HEK293 (cell line): ENCODE measurements around the gene DOP1B.

Experiments used
- CTCF ChIA-PET: fragments of 350-600 bp; formaldehyde crosslinking; extraction: SDS; loops from one replicate; lab custom pipeline; 2021; ENCODE audit warnings: antibody characterized with exemption; lab: Yijun Ruan, JAX
- POLR2A ChIA-PET: fragments of 300-600 bp; formaldehyde crosslinking; extraction: SDS; loops from one replicate; lab custom pipeline; 2020; ENCODE audit warnings: antibody characterized with exemption, inconsistent platforms; lab: Yijun Ruan, JAX
- H3K27ac ChIP-seq: fragments of 200-500 bp; sonication (Bioruptor generic); 2 replicates; pipeline ENCODE4 v1.5.1; 2014; ENCODE audit warnings: low read depth, low read length, control low read depth, inconsistent platforms; ENCODE audit errors: extremely low read depth
- H3K36me3 ChIP-seq, 2 experiments: fragments of 200-500 bp in 1 of 2; sonication (Bioruptor generic) in 1 of 2; 1 replicate in 1 of 2; 2 replicates in 1 of 2; pipeline ENCODE4 v1.5.1; 2014 to 2017; ENCODE audit warnings: inconsistent platforms in 2 of 2, low read length in 2 of 2; ENCODE audit not compliant: control insufficient read depth in 2 of 2, insufficient read depth in 1 of 2
- H3K4me1 ChIP-seq: fragments of 200-500 bp; sonication (Bioruptor generic); 2 replicates; pipeline ENCODE4 v1.5.1; 2014; ENCODE audit warnings: mild to moderate bottlenecking, low read length, inconsistent platforms; ENCODE audit not compliant: control insufficient read depth, insufficient read depth
- H3K4me3 ChIP-seq: 2 replicates; pipeline ENCODE4 v1.5.1; 2011; ENCODE audit warnings: low read depth, mild to moderate bottlenecking, control low read depth, low read length, moderate library complexity
- H3K9me3 ChIP-seq: fragments of 200-500 bp; sonication (Bioruptor generic); 2 replicates; pipeline ENCODE4 v1.5.1; 2014; ENCODE audit warnings: low read depth, low read length, inconsistent platforms; ENCODE audit not compliant: control insufficient read depth, insufficient read depth
- EGR2 ChIP-seq: fragments of 450-650 bp; formaldehyde crosslinking; IDR thresholded peaks from 2 replicates; pipeline ENCODE4 v1.5.1; 2016; ENCODE audit warnings: low read depth, missing biosample characterization, missing genetic modification characterization
- GLI2 ChIP-seq: fragments of 450-650 bp; formaldehyde crosslinking; IDR thresholded peaks from 2 replicates; pipeline ENCODE4; 2017; ENCODE audit warnings: missing biosample characterization, missing genetic modification characterization, low read depth, borderline replicate concordance
- KLF1 ChIP-seq: fragments of 450-650 bp; formaldehyde crosslinking; IDR thresholded peaks from 2 replicates; pipeline ENCODE4 v1.5.1; 2016; ENCODE audit warnings: missing biosample characterization, missing genetic modification characterization
- KLF16 ChIP-seq: fragments of 450-650 bp; formaldehyde crosslinking; IDR thresholded peaks from 2 replicates; pipeline ENCODE4 v1.5.1; 2017; ENCODE audit warnings: missing biosample characterization, missing genetic modification characterization
- MZF1 ChIP-seq: fragments of 450-650 bp; formaldehyde crosslinking; IDR thresholded peaks from 2 replicates; pipeline ENCODE4 v1.5.1; 2017; ENCODE audit warnings: missing biosample characterization, missing genetic modification characterization, borderline replicate concordance
- SALL2 ChIP-seq: fragments of 450-650 bp; formaldehyde crosslinking; IDR thresholded peaks from 2 replicates; pipeline ENCODE4 v1.5.0; 2017; ENCODE audit warnings: missing biosample characterization, mild to moderate bottlenecking, missing genetic modification characterization, borderline replicate concordance
- ZFHX2 ChIP-seq: fragments of 450-650 bp; formaldehyde crosslinking; conservative IDR thresholded peaks from 2 replicates; pipeline ENCODE4 v1.5.1; 2016; ENCODE audit warnings: missing biosample characterization, missing genetic modification characterization
- ZNF10 ChIP-seq: fragments of 450-650 bp; formaldehyde crosslinking; IDR thresholded peaks from 2 replicates; pipeline ENCODE4 v1.5.1; 2017; ENCODE audit warnings: missing biosample characterization, missing genetic modification characterization
- ZNF16 ChIP-seq: fragments of 450-650 bp; formaldehyde crosslinking; IDR thresholded peaks from 2 replicates; pipeline ENCODE4 v1.5.1; 2016; ENCODE audit warnings: low read depth, missing biosample characterization, missing genetic modification characterization
- ZNF2 ChIP-seq: fragments of 450-650 bp; formaldehyde crosslinking; IDR thresholded peaks from 2 replicates; pipeline ENCODE4 v1.5.1; 2016; ENCODE audit warnings: missing biosample characterization, missing genetic modification characterization
- ZNF202 ChIP-seq: fragments of 450-650 bp; formaldehyde crosslinking; IDR thresholded peaks from 2 replicates; pipeline ENCODE4 v1.5.1; 2016; ENCODE audit warnings: missing biosample characterization, missing genetic modification characterization, borderline replicate concordance
- ZNF214 ChIP-seq: fragments of 450-650 bp; formaldehyde crosslinking; IDR thresholded peaks from 2 replicates; pipeline ENCODE4 v1.5.1; 2017; ENCODE audit warnings: missing biosample characterization, mild to moderate bottlenecking, missing genetic modification characterization, borderline replicate concordance
- ZNF239 ChIP-seq: fragments of 450-650 bp; formaldehyde crosslinking; IDR thresholded peaks from 2 replicates; pipeline ENCODE4 v1.5.1; 2016; ENCODE audit warnings: missing biosample characterization, missing genetic modification characterization
- ZNF248 ChIP-seq: fragments of 450-650 bp; formaldehyde crosslinking; IDR thresholded peaks from 2 replicates; pipeline ENCODE4 v1.5.1; 2017; ENCODE audit warnings: missing biosample characterization, missing genetic modification characterization
- ZNF37A ChIP-seq: fragments of 450-650 bp; IDR thresholded peaks from 2 replicates; pipeline ENCODE4 v1.5.1; 2018; ENCODE audit warnings: missing biosample characterization, missing genetic modification characterization
- ZNF510 ChIP-seq: fragments of 450-650 bp; formaldehyde crosslinking; IDR thresholded peaks from 2 replicates; pipeline ENCODE4 v1.5.1; 2018; ENCODE audit warnings: mild to moderate bottlenecking, missing genetic modification characterization, missing biosample characterization; ENCODE audit not compliant: insufficient replicate concordance
- ZNF530 ChIP-seq: fragments of 450-650 bp; formaldehyde crosslinking; IDR thresholded peaks from 2 replicates; pipeline ENCODE4 v1.5.1; 2016; ENCODE audit warnings: low read depth, missing biosample characterization, missing genetic modification characterization
- ZNF600 ChIP-seq: fragments of 450-650 bp; formaldehyde crosslinking; IDR thresholded peaks from 2 replicates; pipeline ENCODE4 v1.5.1; 2016; ENCODE audit warnings: missing biosample characterization, missing genetic modification characterization
- ZNF623 ChIP-seq: fragments of 450-650 bp; formaldehyde crosslinking; IDR thresholded peaks from 2 replicates; pipeline ENCODE4 v1.5.1; 2016; ENCODE audit warnings: missing biosample characterization, missing genetic modification characterization
- ZSCAN16 ChIP-seq: fragments of 450-650 bp; formaldehyde crosslinking; IDR thresholded peaks from 2 replicates; pipeline ENCODE4 v1.5.1; 2016; ENCODE audit warnings: missing biosample characterization, missing genetic modification characterization
- ZSCAN30 ChIP-seq: fragments of 450-650 bp; IDR thresholded peaks from 2 replicates; pipeline ENCODE4 v1.5.1; 2018; ENCODE audit warnings: missing biosample characterization, mild to moderate bottlenecking, missing genetic modification characterization, moderate library complexity
- TF ChIP-seq, protein P1 (sequence below): fragments of 450-650 bp; formaldehyde crosslinking; IDR thresholded peaks from 2 replicates; pipeline ENCODE4 v1.5.1; 2016; ENCODE audit warnings: missing biosample characterization, missing genetic modification characterization
- TF ChIP-seq, protein P2 (sequence below): fragments of 450-650 bp; IDR thresholded peaks from 2 replicates; pipeline ENCODE4 v1.5.1; 2018; ENCODE audit warnings: missing biosample characterization, mild to moderate bottlenecking, missing genetic modification characterization
- TF ChIP-seq, protein P3 (sequence below): fragments of 450-650 bp; formaldehyde crosslinking; IDR thresholded peaks from 2 replicates; pipeline ENCODE4 v1.5.1; 2016; ENCODE audit warnings: missing biosample characterization, missing genetic modification characterization
- TF ChIP-seq, protein P4 (sequence below): fragments of 450-650 bp; formaldehyde crosslinking; optimal IDR thresholded peaks from 2 replicates; pipeline ENCODE3; 2016; ENCODE audit warnings: missing biosample characterization, mild to moderate bottlenecking, missing genetic modification characterization
- TF ChIP-seq, protein P5 (sequence below): fragments of 450-650 bp; formaldehyde crosslinking; IDR thresholded peaks from 2 replicates; pipeline ENCODE4 v1.5.1; 2017; ENCODE audit warnings: missing biosample characterization, mild to moderate bottlenecking, missing genetic modification characterization, moderate library complexity

The DOP1B gene

DNA sequence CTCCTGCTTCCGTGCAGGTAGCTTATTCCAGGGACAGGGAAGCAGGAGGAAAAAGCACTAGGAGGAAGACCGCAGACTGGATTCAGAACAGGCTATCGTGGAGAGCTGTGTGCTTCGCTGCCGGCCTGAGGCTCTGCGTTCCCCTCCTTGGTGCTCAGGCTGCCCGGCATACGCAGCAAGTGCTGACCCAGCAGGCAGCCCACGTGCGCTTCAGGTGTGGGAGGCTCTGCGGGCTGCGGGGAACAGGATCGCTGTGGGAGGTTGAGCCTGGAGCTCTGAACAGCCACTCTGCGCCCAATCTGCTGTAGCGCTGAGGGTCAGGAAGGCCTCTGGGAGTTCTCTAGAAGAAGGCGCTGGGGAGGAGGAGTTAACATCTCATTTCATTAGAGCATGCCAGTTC is 27.9 kb downstream of the DOP1B start:
- Histone ChIP-seq H3K36me3 (no peaks in the 10 kb centered on the region), H3K9me3 (no peaks in the 10 kb centered on the region), H3K4me1 (peaks cover 11% of the 10 kb centered on the region), H3K4me3 (no peak overlapping the region), H3K27ac (no peak overlapping the region)
- TF ChIP-seq ZSCAN30 (tag by site-specific recombination) (no peak), KLF1 (no peak), ZNF10 (tag by site-specific recombination) (no peak), ZFHX2 (peak; percentile 56), ZNF202 (tag by site-specific recombination) (no peak), KLF16 (tag by site-specific recombination) (no peak), EGR2 (tag by site-specific recombination) (peak; percentile 82)
- TF ChIP-seq, protein P1, sequence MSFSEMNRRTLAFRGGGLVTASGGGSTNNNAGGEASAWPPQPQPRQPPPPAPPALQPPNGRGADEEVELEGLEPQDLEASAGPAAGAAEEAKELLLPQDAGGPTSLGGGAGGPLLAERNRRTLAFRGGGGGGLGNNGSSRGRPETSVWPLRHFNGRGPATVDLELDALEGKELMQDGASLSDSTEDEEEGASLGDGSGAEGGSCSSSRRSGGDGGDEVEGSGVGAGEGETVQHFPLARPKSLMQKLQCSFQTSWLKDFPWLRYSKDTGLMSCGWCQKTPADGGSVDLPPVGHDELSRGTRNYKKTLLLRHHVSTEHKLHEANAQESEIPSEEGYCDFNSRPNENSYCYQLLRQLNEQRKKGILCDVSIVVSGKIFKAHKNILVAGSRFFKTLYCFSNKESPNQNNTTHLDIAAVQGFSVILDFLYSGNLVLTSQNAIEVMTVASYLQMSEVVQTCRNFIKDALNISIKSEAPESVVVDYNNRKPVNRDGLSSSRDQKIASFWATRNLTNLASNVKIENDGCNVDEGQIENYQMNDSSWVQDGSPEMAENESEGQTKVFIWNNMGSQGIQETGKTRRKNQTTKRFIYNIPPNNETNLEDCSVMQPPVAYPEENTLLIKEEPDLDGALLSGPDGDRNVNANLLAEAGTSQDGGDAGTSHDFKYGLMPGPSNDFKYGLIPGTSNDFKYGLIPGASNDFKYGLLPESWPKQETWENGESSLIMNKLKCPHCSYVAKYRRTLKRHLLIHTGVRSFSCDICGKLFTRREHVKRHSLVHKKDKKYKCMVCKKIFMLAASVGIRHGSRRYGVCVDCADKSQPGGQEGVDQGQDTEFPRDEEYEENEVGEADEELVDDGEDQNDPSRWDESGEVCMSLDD = no peak
- CTCF ChIA-PET = interaction anchor here (0.9 kb wide), 1 partner anchor 14 kb away, joined by 3 read pairs; no protein-coding TSS in a partner anchor
- POLR2A ChIA-PET = interaction anchor here (0.6 kb wide), 1 partner anchor 11 kb away, joined by 3 read pairs; no protein-coding TSS in a partner anchor

DNA sequence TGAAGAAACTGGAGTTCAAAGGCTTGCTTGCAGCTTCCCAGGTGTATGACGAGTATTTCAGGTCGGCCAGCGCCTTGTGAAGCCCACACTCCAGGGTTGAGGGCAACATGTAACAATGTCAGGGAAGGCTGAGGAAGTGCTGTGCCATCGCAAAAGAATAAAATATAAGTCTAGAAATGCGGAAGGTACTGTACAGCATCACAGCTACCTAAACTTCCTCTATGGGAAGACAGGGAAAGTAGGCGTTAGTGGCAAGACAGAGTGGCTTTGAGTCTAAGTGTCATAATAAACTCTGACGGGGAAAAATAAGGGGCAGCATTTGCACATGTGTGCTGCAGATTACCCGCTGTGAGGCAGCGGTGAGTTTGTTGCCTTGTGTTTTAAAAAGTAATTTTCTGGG is 28.9 kb downstream of the DOP1B start:
- H3K27ac ChIP-seq = no peak overlapping the region
- TF ChIP-seq MZF1 (tag by site-specific recombination) (no peak), ZNF248 (tag by site-specific recombination) (no peak), ZSCAN16 (tag by site-specific recombination) (no peak), SALL2 (no peak)
- TF ChIP-seq, protein P2, sequence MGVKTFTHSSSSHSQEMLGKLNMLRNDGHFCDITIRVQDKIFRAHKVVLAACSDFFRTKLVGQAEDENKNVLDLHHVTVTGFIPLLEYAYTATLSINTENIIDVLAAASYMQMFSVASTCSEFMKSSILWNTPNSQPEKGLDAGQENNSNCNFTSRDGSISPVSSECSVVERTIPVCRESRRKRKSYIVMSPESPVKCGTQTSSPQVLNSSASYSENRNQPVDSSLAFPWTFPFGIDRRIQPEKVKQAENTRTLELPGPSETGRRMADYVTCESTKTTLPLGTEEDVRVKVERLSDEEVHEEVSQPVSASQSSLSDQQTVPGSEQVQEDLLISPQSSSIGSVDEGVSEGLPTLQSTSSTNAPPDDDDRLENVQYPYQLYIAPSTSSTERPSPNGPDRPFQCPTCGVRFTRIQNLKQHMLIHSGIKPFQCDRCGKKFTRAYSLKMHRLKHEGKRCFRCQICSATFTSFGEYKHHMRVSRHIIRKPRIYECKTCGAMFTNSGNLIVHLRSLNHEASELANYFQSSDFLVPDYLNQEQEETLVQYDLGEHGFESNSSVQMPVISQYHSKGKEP (tag by site-specific recombination) = no peak
- H3K4me1 ChIP-seq = peaks cover 11% of the 10 kb centered on the region
- no peaks in the 10 kb centered on the region for H3K36me3 ChIP-seq
- H3K9me3 ChIP-seq = no peaks in the 10 kb centered on the region
- ChIA-PET CTCF (interaction anchor here (0.6 kb wide), 1 partner anchor 45 kb away, joined by 3 read pairs; no protein-coding TSS in a partner anchor), POLR2A (no interaction called here)
- no peak overlapping the region for H3K4me3 ChIP-seq

DNA sequence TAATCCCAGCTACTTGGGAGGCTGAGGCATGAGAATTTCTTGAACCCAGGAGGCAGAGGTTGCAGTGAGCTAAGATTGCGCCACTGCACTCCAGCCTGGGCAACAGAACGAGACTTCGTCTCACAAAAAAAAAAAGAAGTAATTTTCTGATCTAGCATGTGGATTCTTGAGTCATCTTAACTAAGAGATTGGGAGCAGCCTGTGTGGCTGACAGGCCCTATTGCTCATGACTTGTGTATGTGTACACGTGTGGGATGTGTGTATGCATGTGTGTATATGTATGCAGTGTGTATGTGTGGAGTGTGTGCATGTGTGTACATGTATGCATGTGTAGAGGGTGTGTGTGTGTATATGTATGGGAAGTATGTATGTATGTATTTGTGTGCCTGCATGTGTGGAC is 29.5 kb downstream of the DOP1B start:
- CTCF ChIA-PET = interaction anchor here (1.5 to 1.8 kb wide), 2 partner anchors 23 to 25 kb away, joined by 4 to 12 read pairs; no protein-coding TSS in a partner anchor
- Histone ChIP-seq H3K36me3 (no peaks in the 10 kb centered on the region), H3K27ac (no peak overlapping the region), H3K4me3 (no peak overlapping the region), H3K9me3 (no peaks in the 10 kb centered on the region), H3K4me1 (peaks cover 11% of the 10 kb centered on the region)
- TF ChIP-seq ZNF530 (tag by site-specific recombination) = no peak
- no peak for TF ChIP-seq ZNF239
- no peak for TF ChIP-seq ZNF37A (tag by site-specific recombination)
- no peak for TF ChIP-seq ZNF600 (tag by site-specific recombination)
- TF ChIP-seq ZNF214 (tag by site-specific recombination) = no peak
- TF ChIP-seq, protein P3, sequence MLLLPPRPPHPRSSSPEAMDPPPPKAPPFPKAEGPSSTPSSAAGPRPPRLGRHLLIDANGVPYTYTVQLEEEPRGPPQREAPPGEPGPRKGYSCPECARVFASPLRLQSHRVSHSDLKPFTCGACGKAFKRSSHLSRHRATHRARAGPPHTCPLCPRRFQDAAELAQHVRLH (tag by site-specific recombination) = no peak
- no peak for TF ChIP-seq ZNF2 (tag by site-specific recombination)
- no peak for TF ChIP-seq GLI2
- TF ChIP-seq, protein P4, sequence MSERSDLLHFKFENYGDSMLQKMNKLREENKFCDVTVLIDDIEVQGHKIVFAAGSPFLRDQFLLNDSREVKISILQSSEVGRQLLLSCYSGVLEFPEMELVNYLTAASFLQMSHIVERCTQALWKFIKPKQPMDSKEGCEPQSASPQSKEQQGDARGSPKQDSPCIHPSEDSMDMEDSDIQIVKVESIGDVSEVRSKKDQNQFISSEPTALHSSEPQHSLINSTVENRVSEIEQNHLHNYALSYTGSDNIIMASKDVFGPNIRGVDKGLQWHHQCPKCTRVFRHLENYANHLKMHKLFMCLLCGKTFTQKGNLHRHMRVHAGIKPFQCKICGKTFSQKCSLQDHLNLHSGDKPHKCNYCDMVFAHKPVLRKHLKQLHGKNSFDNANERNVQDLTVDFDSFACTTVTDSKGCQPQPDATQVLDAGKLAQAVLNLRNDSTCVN (tag by site-specific recombination) = no peak
- TF ChIP-seq ZNF623 (tag by site-specific recombination) = no peak
- TF ChIP-seq ZNF510 (tag by site-specific recombination) = no peak
- TF ChIP-seq, protein P5, sequence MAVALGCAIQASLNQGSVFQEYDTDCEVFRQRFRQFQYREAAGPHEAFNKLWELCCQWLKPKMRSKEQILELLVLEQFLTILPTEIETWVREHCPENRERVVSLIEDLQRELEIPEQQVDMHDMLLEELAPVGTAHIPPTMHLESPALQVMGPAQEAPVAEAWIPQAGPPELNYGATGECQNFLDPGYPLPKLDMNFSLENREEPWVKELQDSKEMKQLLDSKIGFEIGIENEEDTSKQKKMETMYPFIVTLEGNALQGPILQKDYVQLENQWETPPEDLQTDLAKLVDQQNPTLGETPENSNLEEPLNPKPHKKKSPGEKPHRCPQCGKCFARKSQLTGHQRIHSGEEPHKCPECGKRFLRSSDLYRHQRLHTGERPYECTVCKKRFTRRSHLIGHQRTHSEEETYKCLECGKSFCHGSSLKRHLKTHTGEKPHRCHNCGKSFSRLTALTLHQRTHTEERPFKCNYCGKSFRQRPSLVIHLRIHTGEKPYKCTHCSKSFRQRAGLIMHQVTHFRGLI (tag by site-specific recombination) = no peak
- no peak for TF ChIP-seq ZNF16 (tag by site-specific recombination)
- POLR2A ChIA-PET = interaction anchor here (2.5 kb wide), 1 partner anchor 30 kb away, joined by 10 read pairs; no protein-coding TSS in a partner anchor
